ENCODE measurements around the gene HTR3B.
"Not testable (repeated sequence)": the region's sequence is repeated elsewhere in the genome, so short reads cannot be mapped to it uniquely, and the experiment has no call there.

The HTR3B gene

DNA sequence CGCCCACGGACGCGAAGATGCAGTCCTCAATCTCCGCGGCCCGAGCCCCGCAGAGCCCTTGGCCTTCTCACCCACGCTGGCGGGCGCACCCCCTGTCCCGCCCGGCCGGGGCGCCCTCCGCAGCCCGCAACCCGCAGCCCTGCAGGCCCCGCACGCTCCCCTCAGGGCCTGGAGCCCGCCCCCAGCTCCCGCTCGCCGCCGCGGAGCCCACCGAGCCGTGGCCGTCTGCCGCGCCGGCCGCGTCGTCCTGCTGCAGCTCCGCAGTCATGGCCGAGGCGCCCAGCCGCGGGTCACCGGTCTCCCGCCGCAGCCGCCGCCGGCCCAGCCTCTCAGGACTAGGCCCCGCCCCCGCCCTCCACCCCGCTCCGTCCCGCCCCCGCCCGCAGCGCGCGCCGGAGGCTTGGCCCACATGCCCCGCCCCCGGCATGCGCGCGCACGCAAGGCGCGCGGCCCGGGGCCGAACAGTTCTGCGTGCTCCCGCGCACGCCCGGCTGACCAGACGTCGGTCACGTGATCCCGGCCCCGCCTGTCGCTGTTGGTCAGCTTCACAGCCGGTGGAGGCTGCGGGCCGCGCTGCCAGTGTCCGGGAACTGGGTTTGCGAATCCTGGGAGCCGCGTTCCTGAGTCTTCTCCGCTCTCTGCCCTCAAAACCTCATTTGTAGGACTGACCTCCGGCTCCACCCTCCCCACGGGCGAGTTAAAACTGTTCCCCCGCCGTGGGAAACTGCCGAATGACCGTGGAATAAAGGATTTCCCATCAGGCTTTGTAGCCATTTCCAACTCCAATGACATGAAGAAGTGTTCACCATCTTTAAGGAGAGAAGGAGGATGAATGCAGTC lies 29.1 kb upstream of the HTR3B start, which contains the start of gene USP28:
Gene USP28, minus strand, starts transcription at position 339 of the 840 bp plus-strand sequence. Its CDS starts 71 bp downstream, at position 268.
- H3K4me3 ChIP-seq (ENCODE audit: low read length): peak within 1 kb of the TSS; percentile 80
- DNase-seq (ENCODE audit: low read depth): peak; percentile 81
- TF ChIP-seq, protein P1, sequence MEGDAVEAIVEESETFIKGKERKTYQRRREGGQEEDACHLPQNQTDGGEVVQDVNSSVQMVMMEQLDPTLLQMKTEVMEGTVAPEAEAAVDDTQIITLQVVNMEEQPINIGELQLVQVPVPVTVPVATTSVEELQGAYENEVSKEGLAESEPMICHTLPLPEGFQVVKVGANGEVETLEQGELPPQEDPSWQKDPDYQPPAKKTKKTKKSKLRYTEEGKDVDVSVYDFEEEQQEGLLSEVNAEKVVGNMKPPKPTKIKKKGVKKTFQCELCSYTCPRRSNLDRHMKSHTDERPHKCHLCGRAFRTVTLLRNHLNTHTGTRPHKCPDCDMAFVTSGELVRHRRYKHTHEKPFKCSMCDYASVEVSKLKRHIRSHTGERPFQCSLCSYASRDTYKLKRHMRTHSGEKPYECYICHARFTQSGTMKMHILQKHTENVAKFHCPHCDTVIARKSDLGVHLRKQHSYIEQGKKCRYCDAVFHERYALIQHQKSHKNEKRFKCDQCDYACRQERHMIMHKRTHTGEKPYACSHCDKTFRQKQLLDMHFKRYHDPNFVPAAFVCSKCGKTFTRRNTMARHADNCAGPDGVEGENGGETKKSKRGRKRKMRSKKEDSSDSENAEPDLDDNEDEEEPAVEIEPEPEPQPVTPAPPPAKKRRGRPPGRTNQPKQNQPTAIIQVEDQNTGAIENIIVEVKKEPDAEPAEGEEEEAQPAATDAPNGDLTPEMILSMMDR (conservative IDR thresholded peaks at IDR 0.05; ENCODE audit: low read depth, low read length): no peak

DNA sequence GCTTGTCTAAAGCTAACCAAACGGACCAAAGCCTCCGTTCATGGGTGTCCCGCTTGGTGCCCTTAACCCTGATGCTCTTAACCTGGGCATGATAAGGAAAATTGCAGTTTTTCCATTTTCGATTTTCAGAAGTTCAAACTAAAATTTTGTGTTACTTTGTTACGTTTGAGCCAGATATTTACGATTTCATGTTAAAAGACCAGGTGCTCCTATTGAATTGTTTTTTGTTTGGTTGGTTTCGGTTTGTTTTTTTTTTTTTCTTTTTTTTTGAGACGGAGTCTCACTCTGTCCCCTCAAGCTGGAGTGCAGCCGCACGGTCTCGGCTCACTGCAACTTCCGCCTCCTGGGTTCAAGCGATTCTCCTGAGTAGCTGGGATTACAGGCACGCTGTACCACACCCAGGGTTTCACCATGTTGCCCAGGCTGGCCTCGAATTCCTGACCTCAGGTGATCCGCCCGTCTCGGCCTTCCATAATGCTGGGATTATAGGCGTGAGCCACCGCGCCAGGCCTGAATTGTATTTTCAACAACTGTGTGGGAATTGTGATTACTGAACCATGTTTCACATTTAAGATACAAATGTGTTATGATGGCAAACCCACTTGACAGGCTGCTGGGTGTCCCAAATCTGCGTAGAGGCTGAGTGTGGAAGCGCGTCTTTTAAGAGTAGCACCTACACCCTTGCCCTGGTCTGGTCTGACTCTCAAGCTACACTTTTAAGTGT lies 28.4 kb upstream of the HTR3B start:
- no peak for DNase-seq (ENCODE audit: low read depth)
- H3K4me3 ChIP-seq (ENCODE audit: low read length): peak overlapping the region; percentile 70
- TF ChIP-seq, protein P1 (conservative IDR thresholded peaks at IDR 0.05; ENCODE audit: low read depth, low read length): no peak

DNA sequence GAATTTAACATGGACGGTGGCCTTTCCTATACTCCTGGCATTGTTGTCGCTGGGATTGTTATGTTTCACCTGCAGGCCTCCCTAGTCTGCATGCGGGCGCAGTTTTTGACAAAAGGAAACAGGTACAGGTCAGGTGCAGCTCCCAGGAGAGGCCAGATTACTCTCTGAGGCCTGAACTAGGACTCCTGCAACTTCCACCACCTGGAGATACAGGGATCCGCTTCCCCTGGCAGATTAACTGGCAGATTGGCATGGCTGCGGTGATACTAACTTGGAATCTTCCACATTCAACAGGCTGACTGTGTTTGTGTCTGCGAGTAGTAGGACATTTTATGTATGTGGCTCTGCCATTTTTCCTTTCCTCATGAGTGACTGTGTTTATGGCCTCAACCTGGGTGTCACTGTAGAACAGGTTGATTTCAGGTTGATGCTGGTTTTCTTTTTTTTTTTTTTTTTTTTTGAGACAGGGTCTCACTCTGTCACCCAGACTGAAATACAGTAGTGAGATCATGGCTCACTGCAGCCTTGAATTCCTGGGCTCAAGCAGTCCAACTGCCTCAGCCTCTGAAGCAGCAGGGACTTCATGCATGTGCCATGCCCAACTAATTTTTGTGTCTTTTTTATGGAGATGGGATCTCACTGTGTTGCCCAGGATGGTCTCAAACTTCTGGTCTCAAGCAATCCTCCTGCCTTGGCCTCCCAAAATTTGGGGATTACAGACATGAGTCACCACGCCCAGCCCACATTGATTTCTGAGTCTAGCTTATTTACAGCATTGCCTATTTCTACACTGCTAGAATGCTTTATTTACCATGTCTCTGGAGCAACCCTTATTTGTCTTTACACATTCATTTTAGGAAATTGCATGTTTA lies 27.6 kb upstream of the HTR3B start:
- TF ChIP-seq, protein P1 (conservative IDR thresholded peaks at IDR 0.05; ENCODE audit: low read depth, low read length): no peak

DNA sequence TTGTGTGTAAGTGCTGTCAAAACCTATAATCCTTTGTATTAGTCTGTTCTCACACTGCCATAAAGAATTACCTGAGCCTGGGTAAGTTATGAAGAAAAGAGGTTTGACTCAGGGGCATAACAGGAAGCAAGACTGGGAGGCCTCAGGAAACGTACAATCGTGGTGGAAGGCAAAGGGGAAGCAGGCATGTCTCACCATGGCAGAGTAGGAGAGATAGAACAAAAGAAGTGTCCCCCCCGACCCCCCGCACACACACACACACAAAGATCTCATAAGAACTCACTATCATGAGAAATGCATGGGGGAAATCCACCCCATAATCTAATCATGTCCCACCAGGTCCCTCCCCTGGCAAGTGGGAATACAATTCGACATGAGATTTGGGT lies 26.9 kb upstream of the HTR3B start:
- no peak for DNase-seq (ENCODE audit: low read depth)
- TF ChIP-seq, protein P1 (conservative IDR thresholded peaks at IDR 0.05; ENCODE audit: low read depth, low read length): no peak
- no peak overlapping the region for H3K4me3 ChIP-seq (ENCODE audit: low read length)

More for the DNA sequence above, 27.6 kb upstream of the HTR3B start:
- H3K4me3 ChIP-seq (ENCODE audit: low read length): no peak overlapping the region
- no peak for DNase-seq (ENCODE audit: low read depth)

DNA sequence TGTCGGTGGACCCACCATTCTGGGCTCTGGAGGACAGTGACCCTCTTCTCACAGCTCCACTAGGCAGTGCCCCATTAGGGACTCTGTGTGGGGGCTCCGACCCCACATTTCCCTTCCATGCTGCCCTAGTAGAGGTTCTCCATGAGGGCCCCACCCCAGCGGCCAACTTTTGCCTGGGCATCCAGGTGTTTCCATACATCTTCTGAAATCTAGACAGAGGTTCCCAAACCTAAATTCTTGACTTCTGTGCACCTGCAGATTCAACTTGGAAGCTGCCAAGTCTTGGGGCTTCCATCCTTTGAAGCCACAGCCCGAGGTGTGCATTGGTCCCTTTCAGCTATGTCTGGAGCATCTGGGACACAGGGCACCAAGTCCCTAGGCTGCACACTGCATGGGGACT lies 25.1 kb upstream of the HTR3B start:
- DNase-seq (ENCODE audit: low read depth): not testable (repeated sequence)

DNA sequence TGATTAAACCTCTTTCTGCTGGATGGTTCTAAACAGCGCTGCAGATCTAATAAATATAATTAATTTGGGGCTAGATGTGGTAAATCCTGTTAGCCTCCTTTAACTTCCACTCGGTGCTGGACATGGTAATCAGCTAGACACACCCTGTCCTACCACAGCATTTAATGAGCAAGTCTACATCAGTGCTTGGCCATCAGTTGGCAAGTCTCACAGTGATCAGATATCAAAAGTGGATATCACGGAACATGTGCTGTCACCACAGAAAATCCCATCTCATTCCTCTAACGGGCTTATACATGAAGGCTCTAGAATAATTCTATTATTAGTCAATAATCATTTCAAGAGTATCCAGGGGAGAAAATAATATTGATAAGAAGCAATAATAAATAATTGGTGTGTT lies 23.6 kb upstream of the HTR3B start:
- H3K4me3 ChIP-seq (ENCODE audit: low read length): no peak overlapping the region
- DNase-seq (ENCODE audit: low read depth): no peak
- TF ChIP-seq, protein P1 (conservative IDR thresholded peaks at IDR 0.05; ENCODE audit: low read depth, low read length): no peak

More for the DNA sequence above, 25.1 kb upstream of the HTR3B start:
- not testable (repeated sequence) for H3K4me3 ChIP-seq (ENCODE audit: low read length)

DNA sequence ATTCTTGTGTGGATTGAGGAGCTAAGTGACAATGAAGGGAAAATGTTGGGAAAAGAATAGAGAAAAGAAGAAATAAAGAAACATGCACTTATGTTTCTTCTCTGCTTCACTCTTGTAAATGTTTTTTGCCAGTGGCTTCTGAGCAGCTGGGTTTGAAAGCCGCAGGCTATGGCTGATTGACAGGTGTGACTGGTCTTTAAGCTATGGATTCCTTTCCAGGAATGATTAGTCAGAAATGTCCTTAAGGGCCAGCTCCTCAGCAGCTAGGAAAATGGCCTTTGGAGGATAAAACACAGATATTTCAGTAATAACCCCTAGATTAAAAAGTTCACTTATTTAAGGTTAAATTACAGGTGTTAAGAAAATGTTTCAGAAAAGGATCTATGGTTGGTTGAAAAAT lies 22.7 kb upstream of the HTR3B start:
- TF ChIP-seq, protein P1 (conservative IDR thresholded peaks at IDR 0.05; ENCODE audit: low read depth, low read length): no peak
- H3K4me3 ChIP-seq (ENCODE audit: low read length): no peak overlapping the region

More for the DNA sequence above, 22.7 kb upstream of the HTR3B start:
- DNase-seq (ENCODE audit: low read depth): no peak
